Erythroblast (primary cell): ENCODE results near the gene CD86.

Experiments
- GATA1 ChIP-seq: IDR thresholded peaks from 2 replicates; pipeline ENCODE4 v1.6.1; 2011; ENCODE audit warnings: low read depth, mild to moderate bottlenecking, control low read depth, low read length, moderate library complexity
- POLR2A ChIP-seq: IDR thresholded peaks from 2 replicates; pipeline ENCODE4 v1.6.1; 2011; ENCODE audit warnings: mild to moderate bottlenecking, low read length

GRCh38 chr3:122123850-122124249 is 68.7 kb downstream of the CD86 start:
- TF ChIP-seq POLR2A = no peak
- no peak for TF ChIP-seq GATA1
